Measurements from ENCODE around the gene TK1.

TK1 gene

DNA sequence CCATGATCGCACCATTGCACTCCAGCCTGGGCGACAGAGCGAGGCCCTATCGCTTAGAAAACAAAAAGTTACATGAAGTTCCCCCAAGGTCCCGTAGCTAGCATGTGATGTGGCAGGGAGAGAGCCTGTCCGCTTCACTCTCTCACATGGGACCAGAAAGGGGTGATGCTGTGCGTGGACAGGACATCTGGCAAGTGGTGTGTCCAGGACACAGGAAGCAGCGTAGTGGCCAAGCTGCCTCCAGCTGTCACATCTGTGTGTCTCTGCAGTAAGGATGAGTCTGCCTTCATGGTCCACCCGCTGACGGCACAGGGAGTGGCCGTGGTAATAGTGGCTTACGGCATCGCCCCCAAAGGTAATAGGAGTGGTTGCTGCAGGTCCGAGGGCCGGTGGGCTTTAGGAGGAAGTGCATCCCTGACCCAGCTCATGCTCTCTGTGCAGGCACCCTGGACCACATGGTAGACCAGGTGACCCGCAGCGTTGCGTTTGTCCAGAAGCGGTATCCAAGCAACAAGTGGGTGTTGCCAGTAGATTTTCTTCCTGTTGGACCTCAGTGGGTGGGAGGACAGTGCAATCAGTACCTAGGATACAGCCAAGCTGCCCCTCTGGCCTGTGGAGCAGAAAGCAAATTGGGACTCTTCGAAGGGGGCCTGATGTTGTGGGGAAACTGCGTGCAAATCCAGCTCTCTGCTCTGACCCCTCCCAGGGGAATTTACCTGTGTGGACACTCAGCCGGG is 17.7 kb upstream of the TK1 start:
- DNase-seq (ENCODE audit: extremely low spot score): no peak
- ChIA-PET CTCF (no interaction called here), POLR2A (interaction anchor here (1.2 kb wide), 1 partner anchor 17 kb away, joined by 3 read pairs; the partner anchor contains the start of genes AFMID and TK1)
- TF ChIP-seq BHLHE40 (IDR thresholded peaks at IDR 0.05; ENCODE audit: borderline replicate concordance) (no peak), SP1 (IDR thresholded peaks at IDR 0.05) (no peak), SUZ12 (IDR thresholded peaks at IDR 0.05) (no peak), PKNOX1 (IDR thresholded peaks at IDR 0.05) (no peak), NFRKB (IDR thresholded peaks at IDR 0.05) (no peak), ZNF384 (IDR thresholded peaks at IDR 0.05) (no peak), TARDBP (IDR thresholded peaks at IDR 0.05) (no peak), ELF4 (IDR thresholded peaks at IDR 0.05) (no peak), FOXK2 (IDR thresholded peaks at IDR 0.05) (no peak), L3MBTL2 (conservative IDR thresholded peaks at IDR 0.05) (no peak), LEF1 (IDR thresholded peaks at IDR 0.05; ENCODE audit: borderline replicate concordance) (no peak), FOXM1 (IDR thresholded peaks at IDR 0.05; ENCODE audit: borderline replicate concordance) (no peak)

DNA sequence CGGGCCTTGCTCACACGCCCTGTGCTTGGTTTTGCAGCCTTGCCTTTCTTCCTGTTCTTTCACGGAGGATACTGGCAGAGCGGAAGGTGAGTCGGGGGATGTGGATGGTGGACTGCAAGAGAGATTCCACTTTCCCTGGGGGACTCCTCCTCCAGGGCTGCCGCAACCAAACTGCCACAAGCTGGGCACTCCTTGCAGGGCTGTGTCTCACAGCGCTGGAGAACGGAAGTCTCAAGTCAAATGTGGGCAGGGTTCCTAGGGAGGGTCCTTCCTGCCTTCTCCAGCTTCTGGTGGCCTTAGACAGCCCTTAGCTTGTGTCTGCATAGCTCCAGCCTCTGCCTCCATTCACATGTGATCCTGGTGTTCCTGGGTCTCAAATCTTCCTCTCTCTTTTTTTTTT is 15.8 kb upstream of the TK1 start:
- ChIA-PET POLR2A (interaction anchor here (9.2 kb wide), 1 partner anchor 15 kb away, joined by 50 read pairs; the partner anchor contains the start of genes AFMID and TK1), CTCF (no interaction called here)
- no peak for DNase-seq (ENCODE audit: extremely low spot score)
- no peak for TF ChIP-seq PKNOX1 (IDR thresholded peaks at IDR 0.05)
- no peak for TF ChIP-seq FOXK2 (IDR thresholded peaks at IDR 0.05)
- no peak for TF ChIP-seq SP1 (IDR thresholded peaks at IDR 0.05)
- no peak for TF ChIP-seq FOXM1 (IDR thresholded peaks at IDR 0.05; ENCODE audit: borderline replicate concordance)
- TF ChIP-seq CTBP1 (IDR thresholded peaks at IDR 0.05; ENCODE audit: borderline replicate concordance): no peak
- TF ChIP-seq FOXA1 (IDR thresholded peaks at IDR 0.05): no peak
- no peak for TF ChIP-seq SUZ12 (IDR thresholded peaks at IDR 0.05)

DNA sequence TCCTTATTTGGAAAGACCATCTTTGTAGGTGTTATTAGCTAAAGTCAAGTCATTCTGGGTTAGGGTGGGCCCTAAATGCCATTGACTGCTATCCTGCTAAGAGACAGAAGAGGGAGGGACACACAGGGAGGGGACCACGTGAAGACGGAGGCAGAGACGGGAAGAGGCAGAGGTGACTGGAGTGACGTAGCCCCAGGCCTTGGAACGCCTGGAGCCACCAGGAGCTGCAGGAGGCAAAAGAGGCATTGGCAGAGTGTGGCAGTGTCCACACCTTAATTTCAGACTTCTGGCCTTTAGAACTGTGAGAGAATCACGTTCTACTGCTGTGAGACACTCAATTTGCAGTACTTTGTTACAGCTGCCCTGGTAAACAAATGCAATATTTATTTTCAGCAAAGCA is 13.6 kb upstream of the TK1 start:
- ChIA-PET POLR2A (interaction anchor here (9.2 kb wide), 1 partner anchor 13 kb away, joined by 50 read pairs; the partner anchor contains the start of genes AFMID and TK1), CTCF (interaction anchor here (0.9 kb wide), 1 partner anchor 45 kb away, joined by 3 read pairs; no protein-coding TSS in a partner anchor)
- no peak for DNase-seq (ENCODE audit: extremely low spot score)
- TF ChIP-seq FOXA1 (IDR thresholded peaks at IDR 0.05) (no peak), ARNT (IDR thresholded peaks at IDR 0.05) (no peak), PKNOX1 (IDR thresholded peaks at IDR 0.05) (no peak), SUZ12 (IDR thresholded peaks at IDR 0.05) (no peak), SP1 (IDR thresholded peaks at IDR 0.05) (no peak), BHLHE40 (IDR thresholded peaks at IDR 0.05; ENCODE audit: borderline replicate concordance) (no peak), FOXK2 (IDR thresholded peaks at IDR 0.05) (no peak), HDGF (IDR thresholded peaks at IDR 0.05; ENCODE audit: borderline replicate concordance) (no peak), ZNF384 (IDR thresholded peaks at IDR 0.05) (no peak)

- TF ChIP-seq NFRKB (IDR thresholded peaks at IDR 0.05): no peak
- no peak for TF ChIP-seq TARDBP (IDR thresholded peaks at IDR 0.05)
- TF ChIP-seq LEF1 (IDR thresholded peaks at IDR 0.05; ENCODE audit: borderline replicate concordance): no peak
- no peak for TF ChIP-seq BHLHE40 (IDR thresholded peaks at IDR 0.05; ENCODE audit: borderline replicate concordance)
- TF ChIP-seq HDGF (IDR thresholded peaks at IDR 0.05; ENCODE audit: borderline replicate concordance): no peak
- no peak for TF ChIP-seq FOXK2 (IDR thresholded peaks at IDR 0.05)
- no peak for TF ChIP-seq ZNF384 (IDR thresholded peaks at IDR 0.05)
- no peak for TF ChIP-seq FOXA1 (IDR thresholded peaks at IDR 0.05)
- no peak for TF ChIP-seq ARNT (IDR thresholded peaks at IDR 0.05)
- no peak for TF ChIP-seq ELF4 (IDR thresholded peaks at IDR 0.05)
- TF ChIP-seq PKNOX1 (IDR thresholded peaks at IDR 0.05): no peak
- CTCF ChIA-PET: interaction anchor here (0.6 kb wide), 1 partner anchor 56 kb away, joined by 3 read pairs; no protein-coding TSS in a partner anchor
- POLR2A ChIA-PET: interaction anchor here (1.0 to 9.2 kb wide), 2 partner anchors 10 to 17 kb away, joined by 4 to 50 read pairs; partner anchors contain the start of genes AFMID, BIRC5 and TK1
- DNase-seq (ENCODE audit: extremely low spot score): no peak
Observed at GRCh38 chr17:78197147-78197832, 10.4 kb upstream of the TK1 start.

GRCh38 chr17:78196716-78197115 is 9.9 kb upstream of the TK1 start:
- ChIA-PET CTCF (interaction anchor here (0.6 kb wide), 1 partner anchor 57 kb away, joined by 3 read pairs; no protein-coding TSS in a partner anchor), POLR2A (interaction anchor here (9.2 kb wide), 1 partner anchor 9 kb away, joined by 50 read pairs; the partner anchor contains the start of genes AFMID and TK1)
- DNase-seq (ENCODE audit: extremely low spot score): no peak
- TF ChIP-seq SP1 (IDR thresholded peaks at IDR 0.05): no peak
